Stimulated activated naive CD4-positive, alpha-beta T cell treated with Interleukin-2 at 50 U/mL for 16 hours (primary cell): ENCODE measurements around the gene CRADD.

Experiments
- DNase-seq: peaks from one replicate; lab custom pipeline; 2025; lab: John Stamatoyannopoulos, UW

CRADD gene

GRCh38 chr12:93671044-93671443 lies 6.1 kb upstream of the CRADD start:
- no peak for DNase-seq

- DNase-seq: no peak
These were observed 4.1 kb upstream of the CRADD start for GRCh38 chr12:93673084-93673483.

GRCh38 chr12:93674386-93674785 lies 2.8 kb upstream of the CRADD start:
- DNase-seq: no peak

GRCh38 chr12:93676408-93677194 lies 574 bp upstream of the CRADD start:
- DNase-seq: no peak

GRCh38 chr12:93678779-93679178 lies 1.6 kb downstream of the CRADD start:
- no peak for DNase-seq

- DNase-seq: no peak
These were observed 2.2 kb downstream of the CRADD start for GRCh38 chr12:93679308-93679925.

- no peak for DNase-seq
These were observed 2.8 kb downstream of the CRADD start for GRCh38 chr12:93680006-93680405.

- no peak for DNase-seq
These were observed 5.7 kb downstream of the CRADD start for GRCh38 chr12:93682846-93683261.

GRCh38 chr12:93683410-93683809 lies 6.2 kb downstream of the CRADD start:
- no peak for DNase-seq

GRCh38 chr12:93684716-93685115 lies 7.5 kb downstream of the CRADD start:
- no peak for DNase-seq

GRCh38 chr12:93686572-93687356 lies 9.6 kb downstream of the CRADD start:
- DNase-seq: no peak

- DNase-seq: no peak
These were observed 12.1 kb downstream of the CRADD start for GRCh38 chr12:93689076-93689834.

GRCh38 chr12:93696462-93696861 lies 19.3 kb downstream of the CRADD start:
- no peak for DNase-seq

GRCh38 chr12:93698307-93699092 lies 21.3 kb downstream of the CRADD start:
- DNase-seq: no peak

GRCh38 chr12:93699271-93700145 lies 22.3 kb downstream of the CRADD start:
- no peak for DNase-seq

- no peak for DNase-seq
These were observed 25.6 kb downstream of the CRADD start for GRCh38 chr12:93702707-93703315.

- no peak for DNase-seq
These were observed 26.9 kb downstream of the CRADD start for GRCh38 chr12:93704122-93704521.

GRCh38 chr12:93704625-93705024 lies 27.4 kb downstream of the CRADD start:
- DNase-seq: no peak

GRCh38 chr12:93705237-93705636 lies 28.1 kb downstream of the CRADD start:
- no peak for DNase-seq

GRCh38 chr12:93706387-93706786 lies 29.2 kb downstream of the CRADD start:
- DNase-seq: no peak
